Measurements from ENCODE around the gene COQ5. TPM values are rescaled to one million over a fixed set of nuclear protein-coding genes. Genes with fewer than 3 reads are reported as not detected.
A peak's percentile ranks its signal among the peaks of the same experiment; 100 is the strongest.

COQ5 gene
- total and polyA plus RNA-seq, 2 of the 4 experiments (the other 2 are of a cell fraction): 21.6 to 25.1 TPM

DNA sequence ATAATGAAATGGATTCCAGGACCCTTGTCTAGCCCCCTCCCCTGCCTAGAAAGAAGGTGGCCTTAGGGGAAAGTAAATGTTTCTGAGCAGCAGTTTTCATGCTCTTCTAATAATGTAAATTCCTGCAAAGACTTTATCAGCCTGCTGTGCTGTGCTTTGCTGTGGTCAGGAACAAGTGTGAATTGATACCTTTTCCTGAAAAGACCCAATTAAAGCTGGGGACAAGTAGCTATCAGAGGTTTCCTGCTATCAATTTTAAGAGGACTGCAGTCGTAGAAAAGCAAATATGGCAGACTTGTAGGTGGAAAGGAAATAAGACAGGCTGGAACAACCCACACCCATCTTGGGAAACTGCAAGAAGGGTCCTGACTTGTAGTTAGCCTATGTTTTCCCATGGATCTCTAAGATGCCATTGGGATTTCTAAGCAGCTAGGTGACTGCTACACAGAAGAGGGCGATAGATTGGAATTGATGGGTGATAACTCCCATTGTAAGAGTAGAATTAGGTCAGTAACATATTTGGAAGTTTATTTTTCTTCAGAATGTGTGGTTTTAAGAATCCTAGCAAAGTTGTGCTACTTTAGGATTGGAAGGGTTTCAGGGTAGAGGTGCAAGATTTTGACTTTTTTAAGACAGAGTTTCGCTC, 30.0 kb downstream of the COQ5 start:
- Histone ChIP-seq H4K91ac (ENCODE audit: insufficient read depth, low read depth, low read length) (no peak overlapping the region), H3K23ac (ENCODE audit: low read depth, low read length) (peak overlapping the region; percentile 50; the same call in 1 of the 2 replicates), H2BK15ac (ENCODE audit: low read depth, low read length) (no peak overlapping the region), H3K4me3 (ENCODE audit: insufficient read depth, low read depth, low read length) (no peak overlapping the region), H3K18ac (ENCODE audit: low read depth, low read length) (no peak overlapping the region), H4K5ac (ENCODE audit: low read depth, low read length) (no peak overlapping the region), H3K27me3 (ENCODE audit: control insufficient read depth, insufficient read depth, low read length) (no peaks in the 10 kb centered on the region), H3K4ac (ENCODE audit: low read depth, low read length) (no peak overlapping the region), H2BK20ac (ENCODE audit: low read depth, low read length) (no peak overlapping the region), H3K4me2 (ENCODE audit: low read depth, low read length) (no peak overlapping the region), H4K20me1 (ENCODE audit: insufficient read depth, low read length) (peaks cover 27% of the 10 kb centered on the region), H3K14ac (replicated peaks; ENCODE audit: low read depth, low read length) (no peak overlapping the region), H3K56ac (ENCODE audit: extremely low read depth, insufficient read depth, low read length) (no peak overlapping the region), H4K8ac (ENCODE audit: low read depth in 2 of 2, low read length in 2 of 2) (no peak overlapping the region), H3K79me1 (ENCODE audit: low read depth in 1 of 2, low read length in 2 of 2) (peaks cover 10 to 35% of the 10 kb centered on the region in 2 experiments), H3K36me3 (ENCODE audit: control insufficient read depth, insufficient read depth, low read length) (peaks cover 15% of the 10 kb centered on the region), H3K27ac (ENCODE audit: insufficient read depth, low read length) (no peak overlapping the region), H2AFZ (replicated peaks; ENCODE audit: low read length, poor library complexity) (no peak overlapping the region), H3K4me1 (ENCODE audit: control insufficient read depth, insufficient read depth, low read length) (peaks cover 1% of the 10 kb centered on the region), H2BK120ac (ENCODE audit: low read depth, low read length) (no peak overlapping the region), H3K9me3 (ENCODE audit: control insufficient read depth, insufficient read depth, low read length) (no peaks in the 10 kb centered on the region), H2BK5ac (ENCODE audit: low read depth, low read length, poor library complexity, severe bottlenecking) (no peak overlapping the region), H3K9ac (ENCODE audit: low read depth, low read length) (no peak overlapping the region), H3K9me1 (ENCODE audit: insufficient read depth, low read length) (no peaks in the 10 kb centered on the region), H2AK5ac (ENCODE audit: low read depth, low read length) (no peak overlapping the region), H2AK9ac (replicated peaks; ENCODE audit: low read depth, low read length, poor library complexity) (no peak overlapping the region)
- dilution Hi-C loops (cut with HindIII; ENCODE audit: low sequenced_read_pairs, unreplicated experiment) (no loop called here), in situ Hi-C loops (cut with MboI; ENCODE audit: low sequenced_read_pairs) (no loop called here), intact Hi-C loops (cut with micrococcal nuclease) (no loop called here)
- no peak for ATAC-seq (ENCODE audit: low read depth)
- 95% methylated on average over 2 of the region's 3 CpGs; no CpG with 5 or more reads in 1 of the 2 experiments for WGBS, 2 experiments (ENCODE audit: extremely low coverage in 2 of 2, insufficient read length in 1 of 2)
- TF ChIP-seq MAFK (IDR thresholded peaks at IDR 0.05; ENCODE audit: low read depth, low read length) (no peak), POLR2A (IDR thresholded peaks at IDR 0.05; ENCODE audit: low read depth, low read length) (no peak), MXI1 (IDR thresholded peaks at IDR 0.05; ENCODE audit: borderline replicate concordance, low read depth, low read length) (no peak), MAZ (IDR thresholded peaks at IDR 0.05; ENCODE audit: borderline replicate concordance, low read depth, low read length) (no peak), CEBPB (IDR thresholded peaks at IDR 0.05; ENCODE audit: low read depth, low read length) (no peak), NFE2L2 (IDR thresholded peaks at IDR 0.05; ENCODE audit: low read depth, low read length) (no peak), CHD1 (IDR thresholded peaks at IDR 0.05; ENCODE audit: low read depth, low read length) (no peak), BHLHE40 (IDR thresholded peaks at IDR 0.05; ENCODE audit: low read depth, low read length) (no peak), RCOR1 (IDR thresholded peaks at IDR 0.05; ENCODE audit: insufficient replicate concordance, low read length) (no peak), RAD21 (IDR thresholded peaks at IDR 0.05; ENCODE audit: low read length) (no peak), RFX5 (IDR thresholded peaks at IDR 0.05; ENCODE audit: low read depth, low read length) (no peak), FOS (IDR thresholded peaks at IDR 0.05; ENCODE audit: low read depth, low read length) (no peak), SMC3 (IDR thresholded peaks at IDR 0.05; ENCODE audit: low read depth, low read length) (no peak)
- TF ChIP-seq, protein P1, sequence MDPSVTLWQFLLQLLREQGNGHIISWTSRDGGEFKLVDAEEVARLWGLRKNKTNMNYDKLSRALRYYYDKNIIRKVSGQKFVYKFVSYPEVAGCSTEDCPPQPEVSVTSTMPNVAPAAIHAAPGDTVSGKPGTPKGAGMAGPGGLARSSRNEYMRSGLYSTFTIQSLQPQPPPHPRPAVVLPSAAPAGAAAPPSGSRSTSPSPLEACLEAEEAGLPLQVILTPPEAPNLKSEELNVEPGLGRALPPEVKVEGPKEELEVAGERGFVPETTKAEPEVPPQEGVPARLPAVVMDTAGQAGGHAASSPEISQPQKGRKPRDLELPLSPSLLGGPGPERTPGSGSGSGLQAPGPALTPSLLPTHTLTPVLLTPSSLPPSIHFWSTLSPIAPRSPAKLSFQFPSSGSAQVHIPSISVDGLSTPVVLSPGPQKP (IDR thresholded peaks at IDR 0.05; ENCODE audit: borderline replicate concordance, low read depth, low read length): no peak
- TF ChIP-seq, protein P2, sequence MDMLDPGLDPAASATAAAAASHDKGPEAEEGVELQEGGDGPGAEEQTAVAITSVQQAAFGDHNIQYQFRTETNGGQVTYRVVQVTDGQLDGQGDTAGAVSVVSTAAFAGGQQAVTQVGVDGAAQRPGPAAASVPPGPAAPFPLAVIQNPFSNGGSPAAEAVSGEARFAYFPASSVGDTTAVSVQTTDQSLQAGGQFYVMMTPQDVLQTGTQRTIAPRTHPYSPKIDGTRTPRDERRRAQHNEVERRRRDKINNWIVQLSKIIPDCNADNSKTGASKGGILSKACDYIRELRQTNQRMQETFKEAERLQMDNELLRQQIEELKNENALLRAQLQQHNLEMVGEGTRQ (IDR thresholded peaks at IDR 0.05; ENCODE audit: low read depth, low read length): no peak
- TF ChIP-seq, protein P3, sequence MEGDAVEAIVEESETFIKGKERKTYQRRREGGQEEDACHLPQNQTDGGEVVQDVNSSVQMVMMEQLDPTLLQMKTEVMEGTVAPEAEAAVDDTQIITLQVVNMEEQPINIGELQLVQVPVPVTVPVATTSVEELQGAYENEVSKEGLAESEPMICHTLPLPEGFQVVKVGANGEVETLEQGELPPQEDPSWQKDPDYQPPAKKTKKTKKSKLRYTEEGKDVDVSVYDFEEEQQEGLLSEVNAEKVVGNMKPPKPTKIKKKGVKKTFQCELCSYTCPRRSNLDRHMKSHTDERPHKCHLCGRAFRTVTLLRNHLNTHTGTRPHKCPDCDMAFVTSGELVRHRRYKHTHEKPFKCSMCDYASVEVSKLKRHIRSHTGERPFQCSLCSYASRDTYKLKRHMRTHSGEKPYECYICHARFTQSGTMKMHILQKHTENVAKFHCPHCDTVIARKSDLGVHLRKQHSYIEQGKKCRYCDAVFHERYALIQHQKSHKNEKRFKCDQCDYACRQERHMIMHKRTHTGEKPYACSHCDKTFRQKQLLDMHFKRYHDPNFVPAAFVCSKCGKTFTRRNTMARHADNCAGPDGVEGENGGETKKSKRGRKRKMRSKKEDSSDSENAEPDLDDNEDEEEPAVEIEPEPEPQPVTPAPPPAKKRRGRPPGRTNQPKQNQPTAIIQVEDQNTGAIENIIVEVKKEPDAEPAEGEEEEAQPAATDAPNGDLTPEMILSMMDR (conservative IDR thresholded peaks at IDR 0.05; ENCODE audit: low read depth, low read length): no peak
- DNase-seq: no peak
- ChIA-PET CTCF (no interaction called here), POLR2A (ENCODE audit: unreplicated experiment) (no interaction called here)
- no TSS peak for BruUV-seq (replicated peaks)
